ENCODE results near the gene ERVW-1. TPM values are rescaled to one million over a fixed set of nuclear protein-coding genes. Genes with fewer than 3 reads are reported as not detected.
A peak's percentile ranks its signal among the peaks of the same experiment; 100 is the strongest.

ERVW-1 gene
- total RNA-seq, 8 experiments from 2014 or later, result 0.92 to 3.8 (median 2.1) TPM

GRCh38 chr7:92435542-92435941 is 42.2 kb downstream of the ERVW-1 start:
- no peak for ATAC-seq (replicated peaks in 6 of 8)
- WGBS, 10 experiments, result 71 to 100% (median 100%) methylated on average over 2 of the region's 2 CpGs; no CpG with 5 or more reads in 5 of the 10 experiments
- no peaks in the 10 kb centered on the region for H3K4me1 ChIP-seq (replicated peaks in 1 of 2)
- H3K4me3 ChIP-seq, result no peak overlapping the region
- no peak overlapping the region for H3K27ac ChIP-seq
- in situ Hi-C loops (cut with MboI; ENCODE audit: low pct_unique_long_range_greater_than_20kb in 2 of 9, low sequenced_read_pairs in 9 of 9, unreplicated experiment in 9 of 9), result loop anchor here in 1 of 9 experiments (25.0 kb wide), 1 partner anchor 198 kb away; the partner anchor contains the start of genes ANKIB1 and KRIT1

- H3K4me3 ChIP-seq, result no peak overlapping the region
- WGBS, 10 experiments, result 74 to 100% (median 90%) methylated on average over 1 to 8 of the region's 8 CpGs
- in situ Hi-C loops (cut with MboI; ENCODE audit: low pct_unique_long_range_greater_than_20kb in 2 of 9, low sequenced_read_pairs in 9 of 9, unreplicated experiment in 9 of 9), result loop anchor here in 1 of 9 experiments (25.0 kb wide), 1 partner anchor 196 kb away; the partner anchor contains the start of genes ANKIB1 and KRIT1
- no peak for ATAC-seq (replicated peaks in 6 of 8)
- no peak overlapping the region for H3K27ac ChIP-seq
- no peaks in the 10 kb centered on the region for H3K4me1 ChIP-seq (replicated peaks in 1 of 2)
These were observed 44.7 kb downstream of the ERVW-1 start for GRCh38 chr7:92433019-92433418.

- Histone ChIP-seq H3K27ac (no peak overlapping the region), H3K4me3 (no peak overlapping the region), H3K4me1 (replicated peaks in 1 of 2) (no peaks in the 10 kb centered on the region)
- no peak for ATAC-seq (replicated peaks in 6 of 8)
- in situ Hi-C loops (cut with MboI; ENCODE audit: low pct_unique_long_range_greater_than_20kb in 2 of 9, low sequenced_read_pairs in 9 of 9, unreplicated experiment in 9 of 9), result loop anchor here in 1 of 9 experiments (25.0 kb wide), 1 partner anchor 195 kb away; the partner anchor contains the start of genes ANKIB1 and KRIT1
- WGBS, 10 experiments, result 68 to 100% (median 83%) methylated on average over 1 to 3 of the region's 3 CpGs; no CpG with 5 or more reads in 1 of the 10 experiments
These were observed 45.3 kb downstream of the ERVW-1 start for GRCh38 chr7:92432299-92432946.

- WGBS, 10 experiments, result 29 to 100% (median 90%) methylated on average over 1 to 3 of the region's 3 CpGs; no CpG with 5 or more reads in 2 of the 10 experiments
These were observed 50.6 kb downstream of the ERVW-1 start for GRCh38 chr7:92427193-92427592.

GRCh38 chr7:92425311-92425947 is 52.3 kb downstream of the ERVW-1 start:
- Histone ChIP-seq H3K4me1 (replicated peaks in 1 of 2) (no peaks in the 10 kb centered on the region), H3K27ac (no peak overlapping the region), H3K4me3 (no peak overlapping the region)
- WGBS, 10 experiments, result 0 to 100% (median 85%) methylated on average over 1 to 11 of the region's 20 CpGs; no CpG with 5 or more reads in 4 of the 10 experiments
- no peak for ATAC-seq (replicated peaks in 6 of 8)
- in situ Hi-C loops (cut with MboI; ENCODE audit: low pct_unique_long_range_greater_than_20kb in 2 of 9, low sequenced_read_pairs in 9 of 9, unreplicated experiment in 9 of 9), result loop anchor here in 1 of 9 experiments (25.0 kb wide), 1 partner anchor 188 kb away; the partner anchor contains the start of genes ANKIB1 and KRIT1

More at GRCh38 chr7:92427193-92427592, 50.6 kb downstream of the ERVW-1 start:
- Histone ChIP-seq H3K4me3 (no peak overlapping the region), H3K4me1 (replicated peaks in 1 of 2) (no peaks in the 10 kb centered on the region), H3K27ac (no peak overlapping the region)
- in situ Hi-C loops (cut with MboI; ENCODE audit: low pct_unique_long_range_greater_than_20kb in 2 of 9, low sequenced_read_pairs in 9 of 9, unreplicated experiment in 9 of 9), result loop anchor here in 1 of 9 experiments (25.0 kb wide), 1 partner anchor 190 kb away; the partner anchor contains the start of genes ANKIB1 and KRIT1
- ATAC-seq (replicated peaks in 6 of 8), result no peak

DNA sequence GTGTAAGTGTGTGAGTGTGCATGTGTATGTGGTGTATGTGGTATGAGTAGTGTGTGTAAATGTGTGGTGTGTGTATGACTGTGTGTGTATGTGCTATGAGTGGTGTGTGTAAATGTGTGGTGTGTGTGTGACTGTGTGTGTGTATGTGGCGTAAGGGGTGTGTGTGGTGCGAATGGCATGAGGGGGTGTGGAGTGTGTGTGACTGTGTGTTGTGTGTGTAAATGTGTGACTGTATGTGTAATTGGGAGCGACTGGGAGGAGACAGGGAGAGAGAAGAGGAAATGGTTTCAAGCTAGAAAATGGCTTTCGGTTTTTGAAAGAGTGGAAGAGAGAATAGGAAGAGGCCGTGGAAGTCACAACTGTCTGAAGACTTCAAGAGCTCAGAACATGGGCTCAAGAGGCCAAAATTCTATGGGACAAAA is 54.0 kb downstream of the ERVW-1 start:
- no peak overlapping the region for H3K4me3 ChIP-seq
- 58 to 98% (median 80%) methylated on average over 2 to 5 of the region's 5 CpGs; no CpG with 5 or more reads in 2 of the 10 experiments for WGBS, 10 experiments
- H3K27ac ChIP-seq, result no peak overlapping the region
- in situ Hi-C loops (cut with MboI; ENCODE audit: low pct_unique_long_range_greater_than_20kb in 2 of 9, low sequenced_read_pairs in 9 of 9, unreplicated experiment in 9 of 9), result no loop called here
- H3K4me1 ChIP-seq (replicated peaks in 1 of 2), result no peaks in the 10 kb centered on the region
- ATAC-seq (replicated peaks in 6 of 8), result no peak

DNA sequence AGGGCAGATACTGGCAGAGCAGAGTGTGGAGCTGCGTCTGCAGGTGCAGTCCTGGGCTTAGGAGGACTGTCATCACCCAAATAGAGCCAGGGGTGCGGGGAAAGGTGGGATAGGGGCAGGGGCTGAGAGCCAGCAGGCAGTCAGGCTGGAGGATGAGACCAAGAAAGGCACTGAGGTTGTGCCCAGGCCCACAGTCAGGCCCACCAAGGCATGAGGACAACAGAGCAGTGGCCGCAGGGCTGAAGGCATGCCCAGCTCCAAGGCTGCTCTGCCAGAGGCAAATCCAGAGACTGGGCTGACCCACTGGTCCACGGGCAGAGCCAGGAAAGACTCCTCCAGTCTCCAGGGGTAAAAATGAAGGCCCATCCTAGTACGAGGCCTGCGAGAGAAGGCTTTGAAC is 54.8 kb downstream of the ERVW-1 start:
- in situ Hi-C loops (cut with MboI; ENCODE audit: low pct_unique_long_range_greater_than_20kb in 2 of 9, low sequenced_read_pairs in 9 of 9, unreplicated experiment in 9 of 9), result no loop called here
- no peak overlapping the region for H3K4me3 ChIP-seq
- no peaks in the 10 kb centered on the region for H3K4me1 ChIP-seq (replicated peaks in 1 of 2)
- no peak overlapping the region for H3K27ac ChIP-seq
- no peak for ATAC-seq (replicated peaks in 6 of 8)
- WGBS, 10 experiments, result 79 to 100% (median 90%) methylated on average over 1 to 3 of the region's 6 CpGs; no CpG with 5 or more reads in 6 of the 10 experiments

DNA sequence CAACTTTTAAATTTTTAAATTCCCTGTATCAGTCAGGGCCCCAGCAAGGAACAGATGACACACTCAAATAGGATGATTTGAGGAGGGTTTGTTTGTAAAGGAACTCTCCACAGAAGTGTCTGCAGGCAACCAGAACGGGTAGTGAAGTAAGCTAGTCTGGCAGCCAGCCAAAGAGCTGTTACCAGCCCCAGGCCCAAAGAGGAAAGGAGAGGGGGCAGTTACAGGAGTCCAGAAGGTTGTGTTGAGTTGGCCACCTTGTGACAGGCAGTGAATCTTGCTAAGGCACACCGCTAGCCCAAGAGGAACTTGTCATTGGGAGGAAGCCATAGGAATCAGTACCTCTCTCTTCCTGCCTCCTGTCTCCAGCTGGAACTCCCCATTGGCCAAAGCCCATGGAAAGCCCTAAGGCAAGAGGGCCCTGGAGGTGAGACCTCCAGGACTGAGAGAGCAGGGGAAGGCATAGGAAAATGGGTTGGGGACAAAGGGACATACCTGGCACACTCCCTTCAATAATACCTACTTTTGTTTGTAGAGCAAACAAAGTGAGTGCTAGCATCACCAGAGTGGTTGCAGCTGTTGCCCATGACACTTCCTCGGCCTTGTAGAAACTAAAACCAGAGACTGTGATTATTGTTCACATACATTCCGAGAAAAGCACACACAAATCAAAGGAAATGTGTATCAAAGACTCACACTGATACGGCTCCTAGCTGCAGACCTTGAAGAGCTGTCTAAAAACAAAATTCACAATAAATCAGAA is 55.9 kb downstream of the ERVW-1 start:
- in situ Hi-C loops (cut with MboI; ENCODE audit: low pct_unique_long_range_greater_than_20kb in 2 of 9, low sequenced_read_pairs in 9 of 9, unreplicated experiment in 9 of 9), result no loop called here
- Histone ChIP-seq H3K27ac (no peak overlapping the region), H3K4me3 (no peak overlapping the region), H3K4me1 (replicated peaks in 1 of 2) (no peaks in the 10 kb centered on the region)
- peak in 1 of 8 experiments; percentile 21 for ATAC-seq (replicated peaks in 6 of 8)
- 10 to 86% (median 53%) methylated on average over 1 to 3 of the region's 5 CpGs; no CpG with 5 or more reads in 1 of the 10 experiments for WGBS, 10 experiments

Other genes with a start within 250 kb of the ERVW-1 start
- 10 to 100 TPM; 26.7 to 75.1 (median 35.5) TPM for gene KRIT1, start 232.0 kb downstream of the ERVW-1 start, total RNA-seq
- gene ANKIB1, start 232.0 kb downstream of the ERVW-1 start, total RNA-seq, result 10 to 100 TPM; 28.7 to 96.9 (median 49.8) TPM
- 10 to 100 TPM; 20.5 to 44.2 (median 32.8) TPM for gene GATAD1, start 30.5 kb downstream of the ERVW-1 start, total RNA-seq
- 10 to 100 TPM; 19.2 to 51.9 (median 25.9) TPM for gene PEX1, start 50.6 kb upstream of the ERVW-1 start, total RNA-seq
- 10 to 100 TPM; 11.4 to 18.3 (median 15.2) TPM for gene RBM48, start 50.8 kb upstream of the ERVW-1 start, total RNA-seq
- gene FAM133B, start 112.4 kb upstream of the ERVW-1 start, total RNA-seq, result 10 to 100 TPM; 19.6 to 45.1 (median 30.4) TPM